H9 (cell line): ENCODE measurements around the gene MYEF2. TPM values are rescaled to one million over a fixed set of nuclear protein-coding genes. Genes with fewer than 3 reads are reported as not detected.

Source experiments
- DNase-seq: peaks from one replicate; pipeline ENCODE4 v3.0.0-alpha.2; 2017
- H2AFZ ChIP-seq: one replicate; pipeline ENCODE4 v1.6.1; 2013; ENCODE audit warnings: mild to moderate bottlenecking, low read length, control low read depth, moderate library complexity
- H2AK5ac ChIP-seq: 2 replicates; pipeline ENCODE4 v1.6.1; 2013; ENCODE audit warnings: low read length, control low read depth, mixed read lengths; ENCODE audit not compliant: insufficient read length
- H2BK120ac ChIP-seq: one replicate; pipeline ENCODE4 v1.6.1; 2013; ENCODE audit warnings: low read depth, mild to moderate bottlenecking, low read length, control low read depth, inconsistent platforms; ENCODE audit not compliant: poor library complexity, severe bottlenecking
- H2BK12ac ChIP-seq: 2 replicates; pipeline ENCODE4 v1.6.1; 2013; ENCODE audit warnings: low read length, control low read depth, mixed read lengths, low read depth; ENCODE audit not compliant: insufficient read length
- H2BK15ac ChIP-seq: 2 replicates; pipeline ENCODE4 v1.6.1; 2013; ENCODE audit warnings: low read depth, low read length, control low read depth
- H2BK20ac ChIP-seq: one replicate; pipeline ENCODE4 v1.6.1; 2013; ENCODE audit warnings: low read depth, mild to moderate bottlenecking, low read length, control low read depth, inconsistent platforms; ENCODE audit not compliant: poor library complexity, severe bottlenecking
- H2BK5ac ChIP-seq: 2 replicates; pipeline ENCODE4 v1.6.1; 2013; ENCODE audit warnings: low read length, control low read depth, mixed read lengths; ENCODE audit not compliant: insufficient read length
- H3K14ac ChIP-seq: 2 replicates; pipeline ENCODE4 v1.6.1; 2013; ENCODE audit warnings: low read length, control low read depth; ENCODE audit not compliant: insufficient read depth
- H3K18ac ChIP-seq: 2 replicates; pipeline ENCODE4 v1.6.1; 2013; ENCODE audit warnings: low read depth, mild to moderate bottlenecking, mixed read lengths, low read length, control low read depth; ENCODE audit not compliant: insufficient read length
- H3K23ac ChIP-seq: 2 replicates; pipeline ENCODE4 v1.6.1; 2013; ENCODE audit warnings: low read length, control low read depth, mixed read lengths, low read depth; ENCODE audit not compliant: insufficient read length
- H3K23me2 ChIP-seq: 2 replicates; pipeline ENCODE4 v1.6.1; 2013; ENCODE audit warnings: low read depth, mild to moderate bottlenecking, mixed read lengths, low read length, control low read depth; ENCODE audit not compliant: insufficient read length, poor library complexity, severe bottlenecking
- H3K27ac ChIP-seq: 2 replicates; pipeline ENCODE4 v1.5.1; 2013; ENCODE audit warnings: low read length, control low read depth, mixed read lengths, low read depth; ENCODE audit not compliant: insufficient read length
- H3K27me3 ChIP-seq: 2 replicates; pipeline ENCODE4 v1.6.1; 2013; ENCODE audit warnings: low read length, control low read depth, inconsistent platforms; ENCODE audit not compliant: insufficient read depth
- H3K4ac ChIP-seq: 2 replicates; pipeline ENCODE4 v1.6.1; 2013; ENCODE audit warnings: low read depth, mild to moderate bottlenecking, control low read depth, inconsistent platforms, low read length, moderate library complexity
- H3K4me1 ChIP-seq: 2 replicates; pipeline ENCODE4 v1.6.1; 2013; ENCODE audit warnings: low read length, control low read depth, inconsistent platforms; ENCODE audit not compliant: insufficient read depth
- H3K4me2 ChIP-seq: 2 replicates; pipeline ENCODE4 v1.6.1; 2013; ENCODE audit warnings: low read length, control low read depth, mixed read lengths; ENCODE audit not compliant: insufficient read length, insufficient read depth
- H3K56ac ChIP-seq: 2 replicates; pipeline ENCODE4 v1.6.1; 2013; ENCODE audit warnings: low read depth, mild to moderate bottlenecking, mixed read lengths, low read length, control low read depth; ENCODE audit not compliant: insufficient read length
- H3K79me1 ChIP-seq: 2 replicates; pipeline ENCODE4 v1.6.1; 2013; ENCODE audit warnings: low read depth, mild to moderate bottlenecking, moderate library complexity, low read length, control low read depth, inconsistent platforms; ENCODE audit not compliant: insufficient read depth, poor library complexity, severe bottlenecking
- H3K79me2 ChIP-seq: 2 replicates; pipeline ENCODE4 v1.6.1; 2013; ENCODE audit warnings: low read length, control low read depth, inconsistent platforms; ENCODE audit not compliant: insufficient read depth
- H3K9ac ChIP-seq: 2 replicates; pipeline ENCODE4 v1.6.1; 2013; ENCODE audit warnings: low read length, control low read depth, mixed read lengths; ENCODE audit not compliant: insufficient read length; ENCODE audit errors: extremely low read depth
- H3K9me3 ChIP-seq: one replicate; pipeline ENCODE4 v1.6.1; 2013; ENCODE audit warnings: low read depth, low read length, inconsistent platforms; ENCODE audit not compliant: control insufficient read depth
- H3T11ph ChIP-seq: one replicate; pipeline ENCODE4 v1.6.1; 2013; ENCODE audit warnings: mild to moderate bottlenecking, low read length, control low read depth, inconsistent platforms
- H4K20me1 ChIP-seq: one replicate; pipeline ENCODE4 v1.6.1; 2013; ENCODE audit not compliant: control insufficient read depth, insufficient read length, insufficient read depth
- H4K5ac ChIP-seq: 2 replicates; pipeline ENCODE4 v1.6.1; 2013; ENCODE audit warnings: low read depth, mild to moderate bottlenecking, mixed read lengths, low read length, control low read depth; ENCODE audit not compliant: insufficient read length
- H4K8ac ChIP-seq: replicated peaks from 2 replicates; pipeline ENCODE4 v1.6.1; 2013; ENCODE audit warnings: low read length, control low read depth, mixed read lengths, low read depth; ENCODE audit not compliant: insufficient read length
- H4K91ac ChIP-seq: 2 replicates; pipeline ENCODE4 v1.6.1; 2013; ENCODE audit warnings: low read depth, mild to moderate bottlenecking, moderate library complexity, mixed read lengths, low read length, control low read depth; ENCODE audit not compliant: insufficient read length
- H3K27ac Mint-ChIP-seq, 3 experiments: 2 replicates in 2 of 3; 3 replicates in 1 of 3; pipeline ENCODE4 v1.8.0; 2020 to 2021; ENCODE audit warnings: mixed read lengths in 3 of 3, mild to moderate bottlenecking in 1 of 3, moderate library complexity in 1 of 3
- H3K27me3 Mint-ChIP-seq: 2 replicates; pipeline ENCODE4 v1.8.0; 2021; ENCODE audit warnings: low read depth, mild to moderate bottlenecking, moderate library complexity, mixed read lengths
- H3K36me3 Mint-ChIP-seq, 3 experiments: 2 replicates in 2 of 3; 3 replicates in 1 of 3; pipeline ENCODE4 v1.8.0; 2020 to 2021; ENCODE audit warnings: low read depth in 3 of 3, mixed read lengths in 3 of 3; ENCODE audit not compliant: insufficient read depth in 1 of 3
- H3K4me1 Mint-ChIP-seq, 2 experiments: 2 replicates each; pipeline ENCODE4 v1.8.0; 2020; ENCODE audit warnings: mixed read lengths in 2 of 2
- H3K4me3 Mint-ChIP-seq, 2 experiments: 2 replicates in 1 of 2; 3 replicates in 1 of 2; pipeline ENCODE4 v1.8.0; 2020 to 2021; ENCODE audit warnings: mild to moderate bottlenecking in 2 of 2, mixed read lengths in 2 of 2, moderate library complexity in 1 of 2
- H3K9me3 Mint-ChIP-seq, 2 experiments: 2 replicates in 1 of 2; 3 replicates in 1 of 2; pipeline ENCODE4 v1.8.0; 2020; ENCODE audit warnings: mild to moderate bottlenecking in 2 of 2, mixed read lengths in 2 of 2, moderate library complexity in 1 of 2
- WGBS: extraction: QIAGEN DNeasy Blood & Tissue Kit; methylation state at CpG from one replicate; pipeline ENCODE4 v1.1.7; 2013; ENCODE audit warnings: missing lambda C conversion rate, low lambda C conversion rate, mixed read lengths; ENCODE audit not compliant: insufficient read length; ENCODE audit errors: extremely low coverage; 5-methylcytosine and 5-hydroxymethylcytosine counted together
- total RNA-seq: library from RNA; stranded (reverse); gene quantifications from 2 replicates; pipeline ENCODE4 v1.2.1, GENCODE V29; 2021
- TF ChIP-seq, protein P1 (sequence below): fragments of 200-600 bp; sonication (generic); conservative IDR thresholded peaks from 3 replicates; pipeline ENCODE4 v1.8.0; 2021; ENCODE audit warnings: antibody characterized with exemption, mild to moderate bottlenecking

MYEF2 gene
- total RNA-seq, 1 experiment from 2014 or later, result 85.2 TPM

DNA sequence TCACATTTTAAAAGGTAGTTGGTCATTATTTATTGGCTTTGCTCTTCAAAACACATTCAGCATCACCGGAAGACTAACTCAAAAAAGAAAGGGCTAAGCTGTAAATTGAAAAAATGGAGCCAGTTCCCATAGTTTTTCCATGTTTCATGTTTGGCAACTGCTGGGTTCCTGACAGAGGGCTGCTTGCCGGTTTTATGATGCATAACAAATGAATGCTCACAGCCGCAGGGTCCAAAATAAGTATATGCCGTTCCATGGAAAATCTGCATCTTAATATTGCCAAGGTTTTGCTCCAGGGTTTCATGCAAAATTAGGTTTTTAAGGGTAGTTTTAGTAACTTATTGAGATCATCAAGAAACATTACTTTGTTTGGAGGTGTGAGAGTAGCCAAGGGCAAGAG is 43.8 kb upstream of the MYEF2 start:
- no peaks in the 10 kb centered on the region for H4K20me1 ChIP-seq
- H3K27me3 Mint-ChIP-seq, result no peaks in the 10 kb centered on the region; the same call in 1 of the 2 replicates
- H2BK20ac ChIP-seq, result no peak overlapping the region
- H3K4me3 Mint-ChIP-seq, result no peak overlapping the region
- H2BK120ac ChIP-seq, result no peak overlapping the region
- no peak overlapping the region for H3K27ac ChIP-seq
- H3K23me2 ChIP-seq, result no peaks in the 10 kb centered on the region
- no peak overlapping the region for H3K23ac ChIP-seq
- H2BK15ac ChIP-seq, result no peak overlapping the region
- H4K5ac ChIP-seq, result no peak overlapping the region
- no peaks in the 10 kb centered on the region for H3K79me1 ChIP-seq
- no peak overlapping the region for H3K56ac ChIP-seq
- H3K9me3 Mint-ChIP-seq, result no peaks in the 10 kb centered on the region
- no peak overlapping the region for H3K4ac ChIP-seq
- no peaks in the 10 kb centered on the region for H3K36me3 Mint-ChIP-seq
- TF ChIP-seq, protein P1, sequence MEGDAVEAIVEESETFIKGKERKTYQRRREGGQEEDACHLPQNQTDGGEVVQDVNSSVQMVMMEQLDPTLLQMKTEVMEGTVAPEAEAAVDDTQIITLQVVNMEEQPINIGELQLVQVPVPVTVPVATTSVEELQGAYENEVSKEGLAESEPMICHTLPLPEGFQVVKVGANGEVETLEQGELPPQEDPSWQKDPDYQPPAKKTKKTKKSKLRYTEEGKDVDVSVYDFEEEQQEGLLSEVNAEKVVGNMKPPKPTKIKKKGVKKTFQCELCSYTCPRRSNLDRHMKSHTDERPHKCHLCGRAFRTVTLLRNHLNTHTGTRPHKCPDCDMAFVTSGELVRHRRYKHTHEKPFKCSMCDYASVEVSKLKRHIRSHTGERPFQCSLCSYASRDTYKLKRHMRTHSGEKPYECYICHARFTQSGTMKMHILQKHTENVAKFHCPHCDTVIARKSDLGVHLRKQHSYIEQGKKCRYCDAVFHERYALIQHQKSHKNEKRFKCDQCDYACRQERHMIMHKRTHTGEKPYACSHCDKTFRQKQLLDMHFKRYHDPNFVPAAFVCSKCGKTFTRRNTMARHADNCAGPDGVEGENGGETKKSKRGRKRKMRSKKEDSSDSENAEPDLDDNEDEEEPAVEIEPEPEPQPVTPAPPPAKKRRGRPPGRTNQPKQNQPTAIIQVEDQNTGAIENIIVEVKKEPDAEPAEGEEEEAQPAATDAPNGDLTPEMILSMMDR, result no peak
- no peak overlapping the region for H2BK12ac ChIP-seq
- H3K27ac Mint-ChIP-seq, result no peak overlapping the region
- H3K4me2 ChIP-seq, result no peak overlapping the region
- H2AFZ ChIP-seq, result no peak overlapping the region
- H3K9me3 ChIP-seq, result no peaks in the 10 kb centered on the region
- no peak overlapping the region for H2AK5ac ChIP-seq
- no peak overlapping the region for H2BK5ac ChIP-seq
- peaks cover 0 to 4% of the 10 kb centered on the region in 2 experiments; a peak in 1 of 4 replicates for H3K4me1 Mint-ChIP-seq
- no peak overlapping the region for H3T11ph ChIP-seq
- H3K18ac ChIP-seq, result no peak overlapping the region
- H3K79me2 ChIP-seq, result no peaks in the 10 kb centered on the region
- no peak for DNase-seq
- H4K8ac ChIP-seq, result no peak overlapping the region
- no peak overlapping the region for H4K91ac ChIP-seq
- WGBS, result no CpG with 5 or more reads among the region's 4 CpGs
- H3K27me3 ChIP-seq, result no peaks in the 10 kb centered on the region; the same call in 1 of the 2 replicates
- no peak overlapping the region for H3K14ac ChIP-seq
- no peak overlapping the region for H3K9ac ChIP-seq
- no peaks in the 10 kb centered on the region for H3K4me1 ChIP-seq
